Esophagus muscularis mucosa (tissue), 4 donors: ENCODE results near the gene HIVEP2.

Experiments
- CTCF ChIP-seq, 3 experiments: fragments of 200-600 bp in 2 of 3; fragments of 450-650 bp in 1 of 3; sonication (generic) in 2 of 3; IDR thresholded peaks; one replicate each; pipeline ENCODE4 v1.5.1; 2017 to 2019; ENCODE audit warnings: antibody characterized with exemption in 3 of 3, mild to moderate bottlenecking in 2 of 3, moderate library complexity in 1 of 3
- EP300 ChIP-seq: sonication (generic); formaldehyde crosslinking; IDR thresholded peaks from one replicate; pipeline ENCODE4 v1.6.1; 2017; ENCODE audit warnings: antibody characterized with exemption
- POLR2A ChIP-seq: fragments of 450-650 bp; IDR thresholded peaks from one replicate; pipeline ENCODE4 v1.6.1; 2017; ENCODE audit warnings: antibody characterized with exemption, moderate library complexity, mild to moderate bottlenecking, low read depth
- POLR2AphosphoS5 ChIP-seq, 2 donors: sonication (generic); formaldehyde crosslinking; IDR thresholded peaks; one replicate each; pipeline ENCODE4 v1.6.1; 2017; ENCODE audit warnings: antibody characterized with exemption in 2 of 2

- TF ChIP-seq CTCF (IDR thresholded peaks at IDR 0.05) (no peak), POLR2AphosphoS5 (IDR thresholded peaks at IDR 0.05) (no peak), POLR2A (no peak), EP300 (no peak)
These were observed 70.3 kb downstream of the HIVEP2 start for GRCh38 chr6:142874676-142875075.
